C4-2B (cell line): Measurements from ENCODE around the gene MC5R.

Experiments used
- H3K27ac ChIP-seq: fragments of 450-650 bp; 2 replicates; pipeline ENCODE4 v1.5.1; 2017
- CTCF ChIP-seq: fragments of 450-650 bp; conservative IDR thresholded peaks from 2 replicates; pipeline ENCODE4 v1.5.1; 2017; ENCODE audit warnings: mild to moderate bottlenecking
- ZFX ChIP-seq: fragments of 450-650 bp; IDR thresholded peaks from 2 replicates; pipeline ENCODE4 v1.6.1; 2017

Gene MC5R

DNA sequence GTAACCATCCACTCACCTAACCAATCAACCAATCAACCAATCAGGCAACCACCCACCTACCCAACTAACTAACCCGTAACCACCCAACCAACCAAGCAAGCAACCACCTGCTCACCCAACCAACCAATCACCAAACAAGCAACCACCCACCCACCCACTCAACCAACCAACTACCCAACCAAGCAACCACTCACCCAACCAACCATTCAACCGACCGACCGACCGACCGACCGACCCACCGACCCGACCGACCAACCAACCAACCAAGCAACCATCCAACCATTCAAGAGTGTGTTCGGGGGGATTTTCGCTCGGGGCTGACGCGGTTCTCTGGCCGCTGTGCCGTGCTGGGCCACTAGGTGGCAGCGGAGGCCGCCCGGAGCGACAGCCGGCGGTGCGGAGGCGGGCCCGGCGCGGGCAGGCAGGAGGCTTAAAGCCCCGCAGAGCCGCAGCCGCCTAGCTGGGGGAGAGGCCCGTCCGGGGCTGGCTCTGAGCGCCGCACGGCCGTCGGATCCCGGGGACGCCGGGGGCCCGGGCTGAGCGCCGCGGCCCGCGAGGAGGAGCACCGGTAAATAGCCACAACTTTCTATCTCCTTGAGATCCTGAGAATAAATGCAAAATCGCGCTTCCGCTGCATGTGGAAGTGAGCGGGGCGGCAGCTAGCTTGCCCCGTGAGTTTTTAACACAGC, at the start of gene MC5R:
MC5R (plus strand) TSS at position 443 of the 689 bp plus-strand sequence. CDS start 1,617 bp downstream, outside the sequence.
- no peak within 1 kb of the TSS for H3K27ac ChIP-seq
- TF ChIP-seq CTCF (peak; percentile 99), ZFX (no peak)

- TF ChIP-seq ZFX = no peak
Observed at GRCh38 chr18:13775058-13775457, 48.9 kb upstream of the MC5R start.

GRCh38 chr18:13791181-13791580, 32.8 kb upstream of the MC5R start:
- H3K27ac ChIP-seq = no peak overlapping the region
- no peak for TF ChIP-seq ZFX
- TF ChIP-seq CTCF = no peak

More at GRCh38 chr18:13775058-13775457, 48.9 kb upstream of the MC5R start:
- H3K27ac ChIP-seq = no peak overlapping the region

DNA sequence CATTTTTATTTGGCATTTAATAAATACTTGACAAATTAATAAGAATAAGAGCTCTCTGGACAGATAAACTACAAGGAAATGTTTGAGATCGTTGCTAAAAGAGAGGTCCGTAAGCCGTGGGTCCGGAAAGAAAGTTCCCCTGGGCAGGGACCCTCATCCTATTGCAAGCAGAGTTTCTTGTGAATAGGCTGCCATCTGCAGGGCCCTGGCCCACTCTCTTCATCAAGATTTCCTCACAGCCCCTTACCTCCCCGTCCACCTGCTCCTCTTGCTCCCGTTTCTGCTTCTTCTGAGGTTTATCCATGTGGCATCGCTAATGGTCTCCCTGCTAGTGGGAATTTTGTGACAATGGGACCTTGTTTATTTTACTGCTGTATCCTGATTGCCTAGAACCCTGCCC, 30.1 kb upstream of the MC5R start:
- TF ChIP-seq ZFX = no peak
- no peak for TF ChIP-seq CTCF
- no peak overlapping the region for H3K27ac ChIP-seq

GRCh38 chr18:13796515-13796914, 27.4 kb upstream of the MC5R start:
- H3K27ac ChIP-seq = no peak overlapping the region
- TF ChIP-seq ZFX (no peak), CTCF (no peak)

DNA sequence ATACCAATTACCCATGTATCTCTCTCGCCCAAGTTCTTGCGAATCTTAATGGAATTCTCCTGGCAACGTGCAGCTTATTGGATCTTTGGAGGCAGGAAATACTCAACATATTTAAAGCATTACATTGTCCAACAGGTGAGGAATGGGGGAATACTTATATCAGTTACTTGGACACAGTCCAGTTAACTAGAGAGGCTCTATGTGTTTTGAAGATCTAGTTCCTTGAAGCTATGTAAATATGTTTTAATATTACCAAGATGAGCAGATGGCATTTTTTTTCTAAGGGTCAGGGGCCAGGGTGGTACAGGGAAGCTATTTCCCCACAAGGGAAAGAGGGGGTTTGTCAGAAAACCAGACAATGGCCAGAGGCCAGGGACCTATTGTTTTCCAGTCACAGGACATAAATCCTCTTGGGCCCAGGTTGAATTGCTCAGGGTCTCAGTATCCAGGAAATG, 26.8 kb upstream of the MC5R start:
- TF ChIP-seq CTCF (no peak), ZFX (no peak)
- no peak overlapping the region for H3K27ac ChIP-seq

DNA sequence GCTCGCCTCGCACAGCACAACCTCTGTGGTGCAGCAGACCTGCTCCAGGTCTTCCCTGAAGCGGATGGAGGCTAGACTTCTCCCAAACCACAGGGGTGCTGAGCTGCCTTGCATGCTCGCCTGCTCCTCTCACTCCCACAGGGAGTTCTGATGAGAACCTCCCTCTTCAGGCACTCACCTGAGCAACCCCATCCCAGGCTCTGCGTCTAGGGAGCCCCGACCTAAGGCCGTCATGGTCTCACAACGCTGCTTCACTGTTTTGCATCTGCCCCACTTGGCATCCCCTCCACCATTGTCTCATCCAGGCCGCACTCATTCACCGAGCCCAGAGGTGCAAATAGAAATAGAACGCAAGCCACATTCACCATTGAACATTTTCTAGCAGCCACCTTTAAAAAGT, 24.6 kb upstream of the MC5R start:
- TF ChIP-seq CTCF (no peak), ZFX (no peak)
- H3K27ac ChIP-seq = no peak overlapping the region
